Activated CD4-positive, alpha-beta T cell treated with anti-CD3 and anti-CD28 coated beads for 4 hours (primary cell): ENCODE results near the gene RAB7A.
"Not testable (repeated sequence)": the region's sequence is repeated elsewhere in the genome, so short reads cannot be mapped to it uniquely, and the experiment has no call there.

Experiments used
- DNase-seq, 2 donors: peaks; one replicate each; pipeline ENCODE4 v3.0.0-alpha.2; 2020

Gene RAB7A

GRCh38 chr3:128760881-128761280 lies 34.9 kb downstream of the RAB7A start:
- DNase-seq: no peak

DNA sequence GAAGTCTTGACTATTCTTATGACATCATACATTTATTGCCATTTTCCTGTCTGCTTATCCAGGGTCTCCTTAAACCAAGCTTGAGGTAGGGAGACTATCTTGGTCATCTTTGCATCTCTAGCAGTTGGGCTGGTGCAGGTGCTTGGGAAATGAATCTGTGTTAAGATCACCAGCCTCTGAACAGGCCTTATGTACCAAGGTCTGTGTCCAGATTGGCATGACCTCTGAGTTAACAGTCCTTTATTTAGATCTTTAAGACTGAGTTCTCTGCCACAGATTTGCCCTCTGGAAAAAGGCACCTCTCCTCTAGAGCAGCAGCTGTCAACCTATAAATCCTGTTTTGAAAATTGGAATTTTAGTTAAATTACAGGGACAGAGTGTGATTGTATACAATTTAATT lies 35.4 kb downstream of the RAB7A start:
- DNase-seq: no peak

DNA sequence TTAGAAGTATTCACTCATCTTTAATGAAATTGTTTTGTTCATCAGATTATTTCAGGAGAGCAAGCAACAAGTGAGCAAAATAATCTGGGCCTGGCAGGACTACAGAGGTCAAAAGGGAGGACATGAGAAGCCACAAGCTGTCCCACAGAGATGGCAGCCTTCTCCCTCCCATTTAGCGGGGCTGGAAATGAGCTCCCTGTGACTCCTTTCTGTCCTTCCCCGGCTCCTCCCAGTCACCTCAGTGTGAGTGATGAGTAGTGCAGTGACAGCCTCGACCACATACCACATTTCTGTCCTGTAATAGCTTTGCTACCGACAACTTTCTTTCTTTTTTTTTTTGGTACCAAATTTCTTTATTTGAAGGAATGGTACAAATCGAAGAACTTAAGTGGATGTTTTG lies 38.0 kb downstream of the RAB7A start:
- DNase-seq: no peak

GRCh38 chr3:128764863-128765262 lies 38.9 kb downstream of the RAB7A start:
- no peak for DNase-seq

DNA sequence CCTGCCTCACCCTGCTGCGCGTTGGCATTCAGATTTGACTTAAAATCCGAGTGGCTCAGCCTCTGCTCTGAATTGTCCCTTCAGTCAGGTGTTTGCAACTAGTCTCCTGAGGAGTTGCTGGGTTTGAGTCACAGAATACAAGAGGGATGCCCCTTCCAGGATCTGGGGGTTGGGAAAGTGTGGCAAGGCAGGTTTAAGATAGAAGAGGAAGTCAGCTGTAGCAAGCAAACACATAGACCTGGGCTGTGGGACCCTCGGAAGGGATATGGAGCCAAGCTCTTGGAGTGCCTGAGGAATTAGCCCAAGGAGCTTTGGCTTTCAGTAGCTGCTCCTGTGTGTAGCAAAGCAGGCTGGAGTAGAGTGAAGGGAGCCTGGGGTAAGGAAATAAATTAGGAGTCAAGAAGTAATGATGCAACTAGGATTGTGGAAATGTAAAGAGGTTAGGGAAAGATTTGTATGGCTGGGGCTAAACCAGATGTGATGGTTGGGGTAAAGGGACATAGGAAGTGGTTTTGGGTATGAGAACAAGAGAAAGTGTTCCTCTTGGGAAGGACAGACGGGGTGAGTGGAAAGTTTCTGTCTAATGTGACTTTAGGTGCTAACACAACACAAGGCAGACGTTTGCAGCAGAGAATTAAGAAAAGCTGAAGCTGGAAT lies 41.2 kb downstream of the RAB7A start:
- no peak for DNase-seq

DNA sequence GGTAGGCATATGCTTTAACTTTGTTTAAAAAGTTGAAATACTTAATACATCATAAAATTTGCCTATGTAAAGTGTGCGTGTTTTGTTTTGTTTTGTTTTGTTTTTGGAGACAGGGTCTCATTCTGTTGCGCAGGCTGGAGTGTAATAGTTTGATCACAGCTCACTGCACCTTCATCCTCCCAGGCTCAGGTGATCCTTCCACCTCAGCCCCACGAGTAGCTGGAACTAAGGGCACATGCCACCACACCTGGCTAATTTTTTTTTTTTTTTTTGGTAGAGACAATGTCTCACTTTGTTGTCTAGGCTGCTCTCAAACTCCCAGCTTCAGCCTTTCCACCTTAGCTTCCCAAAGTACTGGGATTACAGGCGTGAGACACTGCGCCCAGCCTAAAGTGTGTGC lies 42.5 kb downstream of the RAB7A start:
- no peak for DNase-seq

- no peak for DNase-seq
Measured at GRCh38 chr3:128770387-128770786, 44.4 kb downstream of the RAB7A start.

DNA sequence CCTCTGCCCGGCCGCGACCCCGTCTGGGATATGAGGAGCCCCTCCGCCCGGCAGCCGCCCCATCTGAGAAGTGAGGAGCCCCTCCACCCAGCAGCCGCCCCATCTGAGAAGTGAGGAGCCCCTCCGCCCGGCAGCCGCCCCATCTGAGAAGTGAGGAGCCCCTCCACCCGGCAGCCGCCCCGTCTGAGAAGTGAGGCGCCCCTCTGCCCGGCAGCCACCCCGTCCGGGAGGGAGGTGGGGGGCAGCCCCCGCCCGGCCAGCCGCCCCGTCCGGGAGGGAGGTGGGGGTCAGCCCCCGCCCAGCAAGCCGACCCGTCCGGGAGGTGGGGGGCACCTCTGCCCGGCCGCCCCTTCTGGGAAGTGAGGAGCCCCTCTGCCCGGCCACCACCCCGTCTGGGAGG lies 47.2 kb downstream of the RAB7A start:
- not testable (repeated sequence) for DNase-seq

DNA sequence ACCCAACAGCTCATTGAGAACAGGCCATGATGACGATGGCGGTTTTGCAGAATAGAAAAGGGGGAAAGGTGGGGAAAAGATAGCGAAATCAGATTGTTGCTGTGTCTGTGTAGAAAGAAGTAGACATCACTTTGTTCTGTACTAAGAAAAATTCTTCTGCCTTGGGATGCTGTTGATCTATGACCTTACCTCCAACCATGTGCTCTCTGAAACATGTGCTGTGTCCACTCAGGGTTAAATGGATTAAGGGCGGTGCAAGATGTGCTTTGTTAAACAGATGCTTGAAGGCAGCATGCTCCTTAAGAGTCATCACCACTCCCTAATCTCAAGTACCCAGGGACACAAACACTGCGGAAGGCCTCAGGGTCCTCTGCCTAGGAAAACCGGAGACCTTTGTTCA lies 47.6 kb downstream of the RAB7A start:
- DNase-seq: not testable (repeated sequence)

- no peak for DNase-seq
Measured at GRCh38 chr3:128775241-128775640, 49.3 kb downstream of the RAB7A start.

GRCh38 chr3:128775906-128776542 lies 50.0 kb downstream of the RAB7A start:
- no peak for DNase-seq

- no peak for DNase-seq
Measured at GRCh38 chr3:128780101-128780837, 54.3 kb downstream of the RAB7A start.

DNA sequence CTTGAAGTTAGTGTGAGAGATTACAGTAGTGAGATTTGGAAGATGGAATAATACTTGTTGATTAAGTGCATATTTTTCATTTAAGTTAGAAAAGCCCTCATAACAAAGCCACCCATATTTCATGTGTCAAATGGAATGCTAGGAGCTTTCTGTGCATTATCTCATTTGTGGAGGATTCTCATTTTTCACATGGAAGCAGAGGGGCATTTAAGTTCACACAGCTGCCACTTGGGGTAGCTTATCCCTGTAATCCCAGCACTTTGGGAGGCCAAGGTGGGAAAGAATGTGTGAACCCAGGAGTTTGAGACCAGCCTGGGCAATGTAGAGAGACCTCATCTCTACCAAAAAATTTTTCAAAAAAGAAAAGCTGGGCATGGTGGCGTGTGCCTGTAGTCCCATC lies 55.2 kb downstream of the RAB7A start:
- no peak for DNase-seq

DNA sequence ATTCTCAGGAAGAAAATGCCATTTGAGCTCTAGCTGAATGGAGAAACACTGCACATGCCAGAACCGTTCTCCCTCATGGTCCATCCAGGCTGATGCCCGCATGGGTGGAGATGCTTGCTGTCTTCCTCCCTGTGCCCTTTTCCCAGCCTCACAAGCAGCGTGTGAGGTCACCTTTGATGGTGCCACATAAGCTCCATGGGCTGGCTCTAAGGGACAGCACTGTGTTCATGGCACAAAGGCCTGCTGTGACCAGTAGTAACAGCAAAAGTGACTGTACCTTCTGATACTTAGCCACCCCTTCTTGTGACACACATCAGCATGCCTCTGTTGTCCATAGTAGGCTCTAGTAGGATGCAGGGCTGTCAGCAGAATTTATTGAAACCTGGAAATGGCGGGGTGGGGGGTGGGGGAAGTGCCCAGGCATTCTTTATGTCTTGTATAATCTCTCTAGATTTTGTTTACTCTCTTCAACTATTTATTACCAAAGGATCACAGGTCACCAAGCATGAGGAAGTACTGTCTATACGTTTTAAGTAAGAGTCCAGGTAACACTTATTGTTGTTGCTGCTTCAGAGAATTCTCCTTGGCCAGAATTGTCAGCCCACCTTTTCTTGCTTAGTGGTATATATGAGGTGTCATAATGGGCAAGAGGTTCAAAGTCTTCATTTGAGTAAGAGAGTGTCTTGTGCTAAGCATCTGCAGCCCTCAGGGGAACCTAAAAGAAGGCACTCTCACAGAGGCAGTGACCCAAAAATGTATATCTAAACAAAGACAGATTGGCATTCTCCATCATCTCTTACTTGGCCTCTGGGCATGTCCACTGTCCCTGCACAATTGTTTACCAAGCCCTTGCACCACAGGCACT lies 56.5 kb downstream of the RAB7A start:
- no peak for DNase-seq

GRCh38 chr3:128783774-128784173 lies 57.8 kb downstream of the RAB7A start:
- no peak for DNase-seq

DNA sequence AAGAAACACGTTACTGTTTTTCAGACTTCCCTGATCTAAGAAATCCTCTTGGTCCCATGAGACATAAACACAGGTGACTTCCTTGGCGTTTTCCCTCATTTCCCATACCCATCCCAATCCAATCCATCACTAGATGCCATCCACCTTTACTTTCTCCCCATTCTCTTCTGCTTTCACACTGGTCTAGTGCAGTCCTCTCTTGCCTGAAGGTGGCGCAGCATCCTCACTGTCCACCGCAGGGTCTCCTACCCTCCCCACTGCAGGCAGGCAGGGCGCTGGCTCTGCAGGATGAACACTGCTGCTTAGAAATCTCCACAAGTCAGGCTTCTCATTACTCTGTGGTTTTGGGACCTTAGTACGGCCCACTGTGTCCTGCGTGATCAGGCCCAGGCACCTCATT lies 58.2 kb downstream of the RAB7A start:
- peak; percentile 56 to 59 for DNase-seq

DNA sequence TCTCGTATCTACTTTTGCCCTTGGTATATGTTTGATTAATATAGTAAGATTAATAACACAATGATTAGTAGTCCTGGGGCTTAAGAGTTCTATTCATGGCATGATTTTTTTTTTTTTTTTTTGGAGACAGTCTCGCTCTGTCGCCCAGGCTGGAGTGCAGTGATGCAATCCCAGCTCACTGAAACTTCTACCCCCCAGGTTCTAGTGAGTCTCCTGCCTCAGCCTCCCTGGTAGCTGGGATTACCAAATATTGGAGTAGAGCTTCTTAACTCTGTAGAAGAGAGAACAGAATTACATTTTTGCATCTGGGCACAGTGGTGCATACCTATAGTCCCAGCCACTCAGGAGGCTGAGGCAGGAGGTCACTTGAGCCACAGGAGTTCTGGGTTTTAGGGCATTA lies 58.9 kb downstream of the RAB7A start:
- no peak for DNase-seq

GRCh38 chr3:128786434-128787020 lies 60.5 kb downstream of the RAB7A start:
- DNase-seq: no peak

DNA sequence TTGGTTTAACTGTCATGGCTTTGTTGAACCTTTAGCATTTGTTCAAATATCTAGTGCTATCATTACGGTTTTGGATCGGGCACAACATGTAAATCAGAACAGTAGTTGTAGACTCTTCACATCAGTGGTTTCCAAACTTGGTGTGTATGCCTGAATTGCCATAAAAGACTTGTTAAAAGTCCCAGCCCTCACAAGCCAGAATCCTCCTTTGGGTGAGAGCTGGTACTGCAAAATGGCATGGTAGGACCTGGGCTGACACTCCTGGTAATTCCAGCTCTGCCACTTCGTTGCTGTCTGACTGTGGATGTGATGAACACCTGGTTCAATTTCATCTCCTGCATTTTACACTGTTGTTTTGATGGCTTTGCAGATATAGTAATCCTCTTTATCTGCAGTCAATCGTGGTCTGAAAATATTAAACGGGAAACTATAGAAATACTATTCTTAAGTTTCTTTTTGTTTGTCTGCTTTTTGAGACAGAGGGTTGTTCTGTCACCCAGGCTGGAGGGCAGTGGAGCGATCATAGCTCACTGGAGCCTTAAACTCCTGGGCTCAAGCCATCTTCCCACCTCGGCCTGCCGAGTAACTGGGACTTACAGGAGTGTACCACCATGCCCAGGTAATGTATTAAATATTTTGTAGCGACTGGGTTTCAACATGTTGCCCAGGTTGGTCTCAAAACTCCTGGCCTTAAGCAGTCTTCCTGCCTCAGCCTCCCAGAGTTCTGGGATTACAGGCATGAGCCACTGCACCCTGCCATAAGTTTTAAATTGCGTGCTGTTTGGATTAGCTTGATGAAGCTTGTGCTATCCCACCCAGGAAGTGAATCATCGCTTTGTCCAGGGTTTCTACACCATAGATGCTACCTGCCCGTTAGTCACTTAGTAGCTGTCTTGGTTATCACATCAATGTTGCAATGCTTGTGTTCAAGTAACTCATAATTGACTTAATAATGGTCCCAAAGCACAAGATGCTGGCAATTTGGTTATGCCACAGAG lies 61.6 kb downstream of the RAB7A start:
- peak; percentile 44 to 51 for DNase-seq

- DNase-seq: no peak
Measured at GRCh38 chr3:128788268-128788869, 62.4 kb downstream of the RAB7A start.
